ENCODE measurements around the gene BICDL2. TPM values are rescaled to one million over a fixed set of nuclear protein-coding genes. Genes with fewer than 3 reads are reported as not detected.
"Not testable (repeated sequence)": the region's sequence is repeated elsewhere in the genome, so short reads cannot be mapped to it uniquely, and the experiment has no call there.

Gene BICDL2, protein sequence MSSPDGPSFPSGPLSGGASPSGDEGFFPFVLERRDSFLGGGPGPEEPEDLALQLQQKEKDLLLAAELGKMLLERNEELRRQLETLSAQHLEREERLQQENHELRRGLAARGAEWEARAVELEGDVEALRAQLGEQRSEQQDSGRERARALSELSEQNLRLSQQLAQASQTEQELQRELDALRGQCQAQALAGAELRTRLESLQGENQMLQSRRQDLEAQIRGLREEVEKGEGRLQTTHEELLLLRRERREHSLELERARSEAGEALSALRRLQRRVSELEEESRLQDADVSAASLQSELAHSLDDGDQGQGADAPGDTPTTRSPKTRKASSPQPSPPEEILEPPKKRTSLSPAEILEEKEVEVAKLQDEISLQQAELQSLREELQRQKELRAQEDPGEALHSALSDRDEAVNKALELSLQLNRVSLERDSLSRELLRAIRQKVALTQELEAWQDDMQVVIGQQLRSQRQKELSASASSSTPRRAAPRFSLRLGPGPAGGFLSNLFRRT
- 10 to 100 TPM; 58.4 to 77.6 (median 69.3) TPM for total RNA-seq

DNA sequence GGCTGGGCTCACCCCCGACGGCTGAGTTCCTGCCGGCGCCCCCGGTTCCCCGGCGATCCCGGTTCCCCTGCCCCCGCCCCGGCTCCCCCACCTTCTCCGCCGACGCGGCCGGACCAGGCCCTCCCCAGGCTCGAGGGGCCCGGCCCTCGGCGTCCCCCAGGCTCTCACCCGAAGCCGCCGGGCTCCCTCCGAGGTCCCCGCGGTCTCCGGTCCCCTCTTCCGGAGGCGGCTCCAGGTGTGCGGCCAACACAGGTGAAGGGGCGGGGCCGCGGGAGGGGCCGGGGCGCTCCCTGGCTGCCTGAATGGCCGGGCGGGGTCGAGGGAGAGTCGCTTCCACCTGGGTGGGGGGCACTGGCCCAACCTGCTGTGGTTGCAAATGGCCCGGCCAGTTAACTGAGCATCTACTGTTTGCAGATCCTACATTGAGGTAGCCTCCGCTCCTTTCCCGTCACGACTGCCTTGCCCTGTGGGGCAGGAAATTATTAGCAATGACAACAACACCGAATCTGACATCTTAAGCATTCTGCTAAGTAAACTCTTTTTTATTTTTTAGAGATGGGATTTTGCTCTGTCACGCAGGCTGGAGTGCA is at the start of gene BICDL2:
Gene BICDL2 (minus strand): TSS at position 219 of the 590 bp plus-strand sequence. CDS start 1,448 bp downstream, outside the sequence.
- H3K4me3 ChIP-seq = peak within 1 kb of the TSS; percentile 49
- H3K36me3 ChIP-seq = no peaks in the 10 kb centered on the region
- H3K4me1 ChIP-seq = peaks cover 36% of the 10 kb centered on the region
- H3K27ac ChIP-seq = peak within 1 kb of the TSS; percentile 77
- peak in 1 of 2 donors; percentile 71 for DNase-seq (ENCODE audit: low spot score in 2 of 2)
- TF ChIP-seq EP300 (IDR thresholded peaks at IDR 0.05) (no peak), POLR2A (IDR thresholded peaks at IDR 0.05) (no peak), POLR2AphosphoS5 (IDR thresholded peaks at IDR 0.05) (no peak)
- TF ChIP-seq, protein P1, sequence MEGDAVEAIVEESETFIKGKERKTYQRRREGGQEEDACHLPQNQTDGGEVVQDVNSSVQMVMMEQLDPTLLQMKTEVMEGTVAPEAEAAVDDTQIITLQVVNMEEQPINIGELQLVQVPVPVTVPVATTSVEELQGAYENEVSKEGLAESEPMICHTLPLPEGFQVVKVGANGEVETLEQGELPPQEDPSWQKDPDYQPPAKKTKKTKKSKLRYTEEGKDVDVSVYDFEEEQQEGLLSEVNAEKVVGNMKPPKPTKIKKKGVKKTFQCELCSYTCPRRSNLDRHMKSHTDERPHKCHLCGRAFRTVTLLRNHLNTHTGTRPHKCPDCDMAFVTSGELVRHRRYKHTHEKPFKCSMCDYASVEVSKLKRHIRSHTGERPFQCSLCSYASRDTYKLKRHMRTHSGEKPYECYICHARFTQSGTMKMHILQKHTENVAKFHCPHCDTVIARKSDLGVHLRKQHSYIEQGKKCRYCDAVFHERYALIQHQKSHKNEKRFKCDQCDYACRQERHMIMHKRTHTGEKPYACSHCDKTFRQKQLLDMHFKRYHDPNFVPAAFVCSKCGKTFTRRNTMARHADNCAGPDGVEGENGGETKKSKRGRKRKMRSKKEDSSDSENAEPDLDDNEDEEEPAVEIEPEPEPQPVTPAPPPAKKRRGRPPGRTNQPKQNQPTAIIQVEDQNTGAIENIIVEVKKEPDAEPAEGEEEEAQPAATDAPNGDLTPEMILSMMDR (IDR thresholded peaks at IDR 0.05) = no peak
- no peaks in the 10 kb centered on the region for H3K9me3 ChIP-seq
- 30% methylated on average over 6 of the region's 44 CpGs for WGBS
- peaks cover 85% of the 10 kb centered on the region for H3K27me3 ChIP-seq

DNA sequence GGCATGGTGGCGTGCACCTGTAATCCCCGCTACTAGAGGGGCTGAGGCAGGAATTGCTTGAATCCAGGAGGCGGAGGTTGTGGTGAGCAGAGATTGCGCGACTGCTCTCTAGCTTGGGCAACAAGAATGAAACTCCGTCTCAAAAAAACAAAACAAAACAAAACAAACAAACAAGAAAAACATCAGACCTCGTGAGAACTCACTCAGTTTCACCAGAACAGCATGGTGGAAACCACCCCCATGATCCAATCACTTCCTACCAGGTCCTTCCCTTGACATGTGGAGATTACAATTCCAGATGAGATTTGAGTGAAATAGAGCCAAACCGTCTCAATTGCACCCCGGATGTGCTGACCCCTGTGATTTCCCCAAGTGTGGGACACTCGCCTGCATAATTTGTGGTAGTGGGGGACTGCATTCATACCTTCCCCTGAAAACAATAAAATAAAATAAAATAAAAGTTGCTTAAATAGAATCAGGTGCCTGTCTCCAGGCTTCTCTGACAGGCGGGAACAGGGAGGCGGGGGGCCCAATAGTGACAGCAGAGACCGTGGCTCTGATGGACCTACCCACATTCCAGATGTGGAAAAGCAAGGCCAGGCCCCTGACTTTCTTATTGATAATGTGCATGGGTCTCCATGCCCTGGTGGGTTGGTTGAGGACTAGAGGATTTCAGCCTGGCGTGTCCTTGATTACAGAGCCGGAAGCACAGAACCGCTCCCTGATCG is 49.3 kb upstream of the BICDL2 start:
- H3K4me3 ChIP-seq = peak overlapping the region; percentile 17
- DNase-seq (ENCODE audit: low spot score in 2 of 2) = no peak
- WGBS = 85% methylated on average over 17 of the region's 17 CpGs

DNA sequence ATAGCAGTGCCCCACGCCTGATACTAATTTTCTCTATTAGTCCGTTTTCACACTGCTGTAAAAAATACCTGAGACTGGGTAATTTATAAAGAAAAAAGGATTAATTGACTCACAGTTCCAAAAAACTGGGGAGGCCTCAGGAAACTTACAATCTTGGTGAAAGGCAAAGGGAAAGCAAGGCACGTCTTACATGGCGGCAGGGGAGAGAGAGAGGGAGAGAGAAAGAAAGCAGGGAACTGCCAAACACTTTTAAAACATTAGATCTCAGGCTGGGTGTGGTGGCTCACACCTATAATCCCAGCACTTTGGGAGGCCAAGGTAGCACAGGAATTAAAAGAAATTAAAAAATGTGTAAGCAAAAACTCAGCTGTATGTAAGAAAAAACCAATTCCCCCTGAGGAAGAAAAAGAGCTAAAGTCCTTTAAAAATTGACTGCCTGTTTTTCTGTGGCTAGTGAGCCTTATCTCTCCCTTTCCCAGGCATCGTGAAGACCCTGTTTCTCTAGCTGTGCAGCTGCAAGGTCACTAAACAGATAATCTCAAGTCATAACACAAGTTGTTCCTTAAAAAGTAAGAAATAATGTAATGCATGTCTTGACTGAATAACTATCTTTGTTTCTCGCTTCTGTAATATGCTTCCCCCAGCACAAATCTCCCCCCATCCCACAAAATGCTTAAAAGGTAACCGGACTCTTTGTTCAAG is 48.4 kb upstream of the BICDL2 start:
- no peak overlapping the region for H3K27ac ChIP-seq
- TF ChIP-seq, protein P1 (IDR thresholded peaks at IDR 0.05) = no peak
- TF ChIP-seq POLR2AphosphoS5 (IDR thresholded peaks at IDR 0.05) = no peak
- no peak for TF ChIP-seq POLR2A (IDR thresholded peaks at IDR 0.05)
- TF ChIP-seq EP300 (IDR thresholded peaks at IDR 0.05) = no peak
- 78% methylated on average over 7 of the region's 7 CpGs for WGBS

More for the DNA sequence above, 49.3 kb upstream of the BICDL2 start:
- TF ChIP-seq POLR2AphosphoS5 (IDR thresholded peaks at IDR 0.05) (no peak), POLR2A (IDR thresholded peaks at IDR 0.05) (no peak), EP300 (IDR thresholded peaks at IDR 0.05) (no peak)
- TF ChIP-seq, protein P1 (IDR thresholded peaks at IDR 0.05) = no peak
- no peak overlapping the region for H3K27ac ChIP-seq
- no peaks in the 10 kb centered on the region for H3K9me3 ChIP-seq
- H3K4me1 ChIP-seq = peaks cover 11% of the 10 kb centered on the region
- H3K27me3 ChIP-seq = peaks cover 5% of the 10 kb centered on the region
- no peaks in the 10 kb centered on the region for H3K36me3 ChIP-seq

DNA sequence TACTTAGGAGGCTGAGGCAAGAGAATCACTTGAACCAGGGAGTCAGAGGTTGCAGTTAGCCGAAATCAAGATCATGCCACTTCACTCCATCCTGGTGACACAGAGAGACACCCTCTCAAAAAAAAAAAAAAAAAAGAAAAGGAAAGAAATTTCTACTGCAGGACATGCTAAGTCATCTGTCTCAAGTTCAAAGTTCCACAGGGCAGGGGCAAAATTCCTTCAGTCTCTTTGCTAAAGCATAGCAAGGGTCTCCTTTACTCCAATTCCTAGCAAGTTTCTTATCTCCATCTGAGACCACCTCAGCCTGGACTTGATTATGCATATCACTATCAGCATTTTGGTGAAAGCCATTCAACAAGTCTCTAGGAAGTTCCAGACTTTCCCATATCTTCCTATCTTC is 47.7 kb upstream of the BICDL2 start:
- no peak overlapping the region for H3K27ac ChIP-seq
- H3K4me3 ChIP-seq = no peak overlapping the region
- peaks cover 11% of the 10 kb centered on the region for H3K4me1 ChIP-seq
- 95% methylated on average over 1 of the region's 1 CpG for WGBS
- TF ChIP-seq POLR2A (IDR thresholded peaks at IDR 0.05) = no peak
- no peak for TF ChIP-seq POLR2AphosphoS5 (IDR thresholded peaks at IDR 0.05)
- no peak for TF ChIP-seq EP300 (IDR thresholded peaks at IDR 0.05)
- TF ChIP-seq, protein P1 (IDR thresholded peaks at IDR 0.05) = no peak
- DNase-seq (ENCODE audit: low spot score in 2 of 2) = no peak
- no peaks in the 10 kb centered on the region for H3K36me3 ChIP-seq
- no peaks in the 10 kb centered on the region for H3K27me3 ChIP-seq
- H3K9me3 ChIP-seq = no peaks in the 10 kb centered on the region

More for the DNA sequence above, 48.4 kb upstream of the BICDL2 start:
- no peaks in the 10 kb centered on the region for H3K36me3 ChIP-seq
- H3K27me3 ChIP-seq = peaks cover 3% of the 10 kb centered on the region
- H3K4me3 ChIP-seq = no peak overlapping the region
- DNase-seq (ENCODE audit: low spot score in 2 of 2) = no peak
- H3K9me3 ChIP-seq = no peaks in the 10 kb centered on the region
- peaks cover 11% of the 10 kb centered on the region for H3K4me1 ChIP-seq

DNA sequence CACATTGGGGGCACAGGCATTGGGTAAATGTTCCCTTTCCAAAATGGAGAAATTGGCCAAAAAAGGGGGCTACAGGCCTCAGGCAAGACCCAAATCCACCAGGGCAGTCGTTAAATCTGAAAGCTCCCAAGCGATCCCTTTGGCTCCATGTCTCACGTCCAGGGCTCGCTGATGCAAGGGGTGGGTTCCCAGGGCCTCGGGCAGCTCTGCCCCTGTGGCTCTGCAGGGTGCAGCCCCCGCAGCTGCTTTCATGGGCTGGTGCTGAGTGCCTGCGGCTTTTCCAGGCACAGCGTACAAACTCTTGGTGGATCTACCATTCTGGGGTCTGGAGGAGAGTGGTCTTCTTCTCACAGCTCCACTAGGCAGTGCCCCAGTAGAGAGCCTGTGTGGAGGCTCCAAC is 46.7 kb upstream of the BICDL2 start:
- H3K36me3 ChIP-seq; H3K9me3 ChIP-seq; H3K27ac ChIP-seq; H3K4me3 ChIP-seq; H3K27me3 ChIP-seq; DNase-seq (ENCODE audit: low spot score in 2 of 2): not testable (repeated sequence)
- H3K4me1 ChIP-seq = peaks cover 12% of the 10 kb centered on the region
- WGBS = 90% methylated on average over 2 of the region's 8 CpGs

DNA sequence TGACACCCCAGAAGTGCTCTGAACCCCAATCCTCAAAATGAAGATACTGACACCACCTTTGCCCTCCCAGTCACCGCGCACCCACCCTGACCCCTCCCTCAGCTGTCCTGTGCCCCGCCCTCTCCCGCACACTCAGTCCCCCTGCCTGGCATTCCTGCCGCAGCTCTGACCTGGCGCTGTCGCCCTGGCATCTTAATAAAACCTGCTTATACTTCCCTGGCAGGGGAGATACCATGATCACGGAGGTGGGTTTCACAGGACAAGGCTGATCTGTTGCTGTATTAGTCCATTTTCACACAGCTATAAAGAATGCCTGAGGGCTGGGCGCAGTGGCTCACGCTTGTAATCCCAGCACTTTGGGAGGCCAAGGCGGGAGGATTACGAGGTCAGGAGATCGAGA is 45.2 kb upstream of the BICDL2 start:
- not testable (repeated sequence) for H3K27ac ChIP-seq; H3K9me3 ChIP-seq; H3K36me3 ChIP-seq; H3K4me3 ChIP-seq; H3K4me1 ChIP-seq; H3K27me3 ChIP-seq; DNase-seq (ENCODE audit: low spot score in 2 of 2)
- 91% methylated on average over 13 of the region's 13 CpGs for WGBS

Data from suprapubic skin (tissue), 4 donors.